ENCODE data around the gene PGAP2. TPM values are rescaled to one million over a fixed set of nuclear protein-coding genes. Genes with fewer than 3 reads are reported as not detected.

PGAP2 gene
- total and polyA plus RNA-seq, 2 of the 13 experiments (the other 11 are each of a cell fraction or from before 2014, with no cell fraction given), result 21.5 to 47.8 TPM

GRCh38 chr11:3854977-3855807 is 46.8 kb downstream of the PGAP2 start, which contains the start of gene STIM1 (continued):
- 0 out of 2 replicates have a peak, but pooled peaks have one; percentile 10 for TF ChIP-seq ZBTB26 (CRISPR knock-in tag; IDR thresholded peaks at IDR 0.05; ENCODE audit: borderline replicate concordance)
- no peak for TF ChIP-seq ZNF512B (CRISPR knock-in tag; IDR thresholded peaks at IDR 0.05; ENCODE audit: borderline replicate concordance)
- no peak for TF ChIP-seq ZFP36L2 (CRISPR knock-in tag; IDR thresholded peaks at IDR 0.05)
- no peak for TF ChIP-seq ZNF776 (CRISPR knock-in tag; IDR thresholded peaks at IDR 0.05)
- TF ChIP-seq MLX (CRISPR knock-in tag; IDR thresholded peaks at IDR 0.05), result no peak
- TF ChIP-seq POLR2AphosphoS2 (IDR thresholded peaks at IDR 0.05; ENCODE audit: low read depth, low read length), result no peak
- peak; percentile 84 to 94 for TF ChIP-seq HMGXB4 (CRISPR knock-in tag; IDR thresholded peaks at IDR 0.05; ENCODE audit: borderline replicate concordance in 1 of 2, low read depth in 1 of 2)
- TF ChIP-seq KLF15 (CRISPR knock-in tag; IDR thresholded peaks at IDR 0.05; ENCODE audit: borderline replicate concordance), result 0 out of 2 replicates have a peak, but pooled peaks have one; percentile 13
- peak; percentile 58; the same call in 1 of the 2 replicates for TF ChIP-seq TBP (CRISPR knock-in tag; IDR thresholded peaks at IDR 0.05)
- no peak for TF ChIP-seq ZNF781 (CRISPR knock-in tag; IDR thresholded peaks at IDR 0.05; ENCODE audit: borderline replicate concordance, not compliant biosample characterization)
- TF ChIP-seq NFE2L1 (CRISPR knock-in tag; IDR thresholded peaks at IDR 0.05; ENCODE audit: borderline replicate concordance), result no peak
- no peak for TF ChIP-seq RARG (CRISPR knock-in tag; IDR thresholded peaks at IDR 0.05; ENCODE audit: low read depth)
- TF ChIP-seq PHF5A (CRISPR knock-in tag; IDR thresholded peaks at IDR 0.05; ENCODE audit: low read depth, unreplicated experiment), result no peak
- no peak for TF ChIP-seq HNRNPUL1 (IDR thresholded peaks at IDR 0.05; ENCODE audit: low read depth, low read length)
- TF ChIP-seq USF2 (IDR thresholded peaks at IDR 0.05; ENCODE audit: low read depth, low read length), result no peak
- TF ChIP-seq USF2 (CRISPR knock-in tag; IDR thresholded peaks at IDR 0.05; ENCODE audit: borderline replicate concordance), result no peak

Data from HepG2 (cell line).